Liver (tissue), 9 donors: ENCODE data around the gene CAT. TPM values are rescaled to one million over a fixed set of nuclear protein-coding genes. Genes with fewer than 3 reads are reported as not detected.

Source experiments
- DNase-seq: peaks from one replicate; pipeline ENCODE4 v3.0.0-alpha.2; 2017; ENCODE audit warnings: low spot score
- H3K27ac ChIP-seq, 2 donors: one replicate each; pipeline ENCODE4 v1.7.0; 2013; ENCODE audit warnings: inconsistent platforms in 2 of 2, low read length in 2 of 2, control low read depth in 1 of 2, low read depth in 1 of 2, mild to moderate bottlenecking in 1 of 2
- H3K27me3 ChIP-seq, 4 donors: one replicate each; pipeline versions ENCODE4 v1.6.1 to v1.7.0; 2013; ENCODE audit warnings: low read length in 3 of 4, inconsistent platforms in 1 of 4, mild to moderate bottlenecking in 1 of 4, moderate library complexity in 1 of 4; ENCODE audit not compliant: control insufficient read depth in 4 of 4, insufficient read depth in 4 of 4
- H3K36me3 ChIP-seq, 4 donors: one replicate each; pipeline versions ENCODE4 v1.6.1 to v1.7.0; 2013; ENCODE audit warnings: low read length in 3 of 4, mild to moderate bottlenecking in 3 of 4, low read depth in 1 of 4, moderate library complexity in 1 of 4; ENCODE audit not compliant: control insufficient read depth in 4 of 4, insufficient read depth in 3 of 4
- H3K4me1 ChIP-seq, 4 donors: one replicate each; pipeline versions ENCODE4 v1.6.1 to v1.7.0; 2013; ENCODE audit warnings: low read length in 3 of 4, mild to moderate bottlenecking in 3 of 4, moderate library complexity in 1 of 4; ENCODE audit not compliant: control insufficient read depth in 4 of 4, insufficient read depth in 4 of 4
- H3K4me3 ChIP-seq, 3 donors: one replicate each; pipeline versions ENCODE4 v1.6.1 to v1.7.0; 2013; ENCODE audit warnings: low read length in 3 of 3, control low read depth in 1 of 3, low read depth in 1 of 3, mild to moderate bottlenecking in 1 of 3
- H3K9ac ChIP-seq, 2 donors: one replicate each; pipeline ENCODE4 v1.7.0; 2013; ENCODE audit warnings: low read length in 2 of 2, mild to moderate bottlenecking in 2 of 2, moderate library complexity in 2 of 2, control low read depth in 1 of 2, low read depth in 1 of 2
- H3K9me3 ChIP-seq, 4 donors: one replicate each; pipeline versions ENCODE4 v1.6.1 to v1.7.0; 2013; ENCODE audit warnings: low read length in 3 of 4; ENCODE audit not compliant: control insufficient read depth in 4 of 4
- ATF3 ChIP-seq: IDR thresholded peaks from 2 replicates; pipeline ENCODE4 v1.6.1; 2016; ENCODE audit warnings: antibody characterized with exemption
- EGR1 ChIP-seq, 2 donors: IDR thresholded peaks; 2 replicates each; pipeline ENCODE4 v1.6.1; 2016 to 2018; ENCODE audit warnings: antibody characterized with exemption in 2 of 2, low read depth in 2 of 2
- FOXA1 ChIP-seq: IDR thresholded peaks from 2 replicates; pipeline ENCODE4 v1.6.1; 2016; ENCODE audit warnings: antibody characterized with exemption
- FOXA2 ChIP-seq: IDR thresholded peaks from 2 replicates; pipeline ENCODE4 v1.6.1; 2016; ENCODE audit warnings: antibody characterized with exemption
- GABPA ChIP-seq, 2 donors: IDR thresholded peaks in 1 of 2; conservative IDR thresholded peaks in 1 of 2; 2 replicates each; pipeline ENCODE4 v1.6.1; 2016; ENCODE audit warnings: antibody characterized with exemption in 2 of 2, mild to moderate bottlenecking in 1 of 2, moderate library complexity in 1 of 2
- HNF4A ChIP-seq, 2 donors: conservative IDR thresholded peaks; 2 replicates each; pipeline ENCODE4 v1.6.1; 2016; ENCODE audit warnings: antibody characterized with exemption in 2 of 2, mild to moderate bottlenecking in 2 of 2
- HNF4G ChIP-seq: IDR thresholded peaks from 2 replicates; pipeline ENCODE4 v1.6.1; 2016; ENCODE audit warnings: antibody characterized with exemption
- JUND ChIP-seq, 2 donors: IDR thresholded peaks; 2 replicates each; pipeline ENCODE4 v1.6.1; 2016; ENCODE audit warnings: antibody characterized with exemption in 2 of 2
- NR2F2 ChIP-seq: IDR thresholded peaks from 2 replicates; pipeline ENCODE4 v1.6.1; 2016; ENCODE audit warnings: antibody characterized with exemption
- RAD21 ChIP-seq, 2 donors: IDR thresholded peaks; 2 replicates each; pipeline ENCODE4 v1.6.1; 2016; ENCODE audit warnings: antibody characterized with exemption in 2 of 2, mild to moderate bottlenecking in 2 of 2
- REST ChIP-seq: IDR thresholded peaks from 2 replicates; pipeline ENCODE4 v1.6.1; 2016; ENCODE audit warnings: antibody characterized with exemption, mild to moderate bottlenecking
- RXRA ChIP-seq, 2 donors: IDR thresholded peaks; 2 replicates each; pipeline ENCODE4 v1.6.1; 2017 to 2018; ENCODE audit warnings: antibody characterized with exemption in 2 of 2, mild to moderate bottlenecking in 1 of 2
- SP1 ChIP-seq: IDR thresholded peaks from 2 replicates; pipeline ENCODE4 v1.6.1; 2018; ENCODE audit warnings: antibody characterized with exemption, mild to moderate bottlenecking
- TAF1 ChIP-seq: conservative IDR thresholded peaks from 2 replicates; pipeline ENCODE4 v1.6.1; 2016; ENCODE audit warnings: antibody characterized with exemption, mild to moderate bottlenecking
- YY1 ChIP-seq: IDR thresholded peaks from 2 replicates; pipeline ENCODE4 v1.6.1; 2016; ENCODE audit warnings: antibody characterized with exemption, mild to moderate bottlenecking
- ZBTB33 ChIP-seq: IDR thresholded peaks from 2 replicates; pipeline ENCODE4 v1.6.1; 2016; ENCODE audit warnings: antibody characterized with exemption
- WGBS: extraction: QIAGEN DNeasy Blood & Tissue Kit; methylation state at CpG from one replicate; pipeline ENCODE4 v1.1.7; 2013; 5-methylcytosine and 5-hydroxymethylcytosine counted together
- polyA plus RNA-seq, 2 donors: library from polyadenylated mRNA; stranded (reverse) in 1 of 2; unstranded in 1 of 2; fragments of 200-250 nt in 1 of 2; fragments of >200 nt in 1 of 2; fragmentation: Nextera tagmentation in 1 of 2; extraction: Ambion mirVana in 1 of 2; gene quantifications; one replicate each; pipeline versions ENCODE4 v1.2.1 to v1.2.3, GENCODE V29; 2013 to 2015
- total RNA-seq, 2 donors: library from RNA; depleted of rRNA; stranded (reverse); fragments of >200 nt; gene quantifications; one replicate each; pipeline ENCODE4 v1.2.3, GENCODE V29; 2014
- TF ChIP-seq, protein P1 (sequence below): IDR thresholded peaks from 2 replicates; pipeline ENCODE4 v1.6.1; 2016; ENCODE audit warnings: antibody characterized with exemption
- TF ChIP-seq, protein P2 (sequence below): fragments of 150-350 bp; IDR thresholded peaks from 2 replicates; pipeline ENCODE4 v1.5.1; 2017; ENCODE audit warnings: improper control_type of control experiment, low read depth, low read length; ENCODE audit not compliant: missing input control
- donor health status: healthy.
- donor health status: healthy.
- donor health status: healthy.
- donor health status: healthy.
- donor health status: healthy.

Gene CAT
- total and polyA plus RNA-seq, 4 donors: 270 to 620 (median 388) TPM

DNA sequence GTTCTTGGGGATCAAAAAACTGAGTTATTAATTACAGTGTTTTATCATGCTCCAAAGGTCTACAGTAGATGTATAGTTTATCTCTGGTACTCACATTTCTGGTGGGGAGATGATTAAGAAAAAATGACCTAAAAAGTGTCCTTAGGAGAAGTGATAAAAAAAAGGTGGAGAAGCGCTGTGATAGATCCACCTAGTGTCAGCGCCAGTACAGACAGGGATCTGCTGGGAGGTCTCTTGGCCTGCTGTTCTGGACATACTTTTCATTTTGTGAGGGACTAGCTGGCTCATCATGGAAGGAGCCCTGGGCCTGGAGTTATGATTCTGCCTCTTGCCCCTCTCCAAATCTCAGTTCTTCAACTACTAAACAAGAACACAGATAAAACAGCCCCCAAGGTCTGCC lies 71.9 kb downstream of the CAT start:
- no peak for DNase-seq
- TF ChIP-seq FOXA2 (no peak), TAF1 (no peak), FOXA1 (no peak), REST (no peak), RAD21 (IDR thresholded peaks at IDR 0.05) (no peak), ZBTB33 (no peak), SP1 (no peak), GABPA (IDR thresholded peaks at IDR 0.05 in 1 of 2, conservative IDR thresholded peaks at IDR 0.05 in 1 of 2) (no peak), HNF4G (no peak), RXRA (IDR thresholded peaks at IDR 0.05) (no peak), NR2F2 (no peak), EGR1 (IDR thresholded peaks at IDR 0.05; ENCODE audit: low read depth in 2 of 2) (no peak), HNF4A (conservative IDR thresholded peaks at IDR 0.05) (no peak), YY1 (no peak), JUND (IDR thresholded peaks at IDR 0.05) (no peak), ATF3 (no peak)
- TF ChIP-seq, protein P1, sequence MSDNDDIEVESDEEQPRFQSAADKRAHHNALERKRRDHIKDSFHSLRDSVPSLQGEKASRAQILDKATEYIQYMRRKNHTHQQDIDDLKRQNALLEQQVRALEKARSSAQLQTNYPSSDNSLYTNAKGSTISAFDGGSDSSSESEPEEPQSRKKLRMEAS: no peak
- TF ChIP-seq, protein P2, sequence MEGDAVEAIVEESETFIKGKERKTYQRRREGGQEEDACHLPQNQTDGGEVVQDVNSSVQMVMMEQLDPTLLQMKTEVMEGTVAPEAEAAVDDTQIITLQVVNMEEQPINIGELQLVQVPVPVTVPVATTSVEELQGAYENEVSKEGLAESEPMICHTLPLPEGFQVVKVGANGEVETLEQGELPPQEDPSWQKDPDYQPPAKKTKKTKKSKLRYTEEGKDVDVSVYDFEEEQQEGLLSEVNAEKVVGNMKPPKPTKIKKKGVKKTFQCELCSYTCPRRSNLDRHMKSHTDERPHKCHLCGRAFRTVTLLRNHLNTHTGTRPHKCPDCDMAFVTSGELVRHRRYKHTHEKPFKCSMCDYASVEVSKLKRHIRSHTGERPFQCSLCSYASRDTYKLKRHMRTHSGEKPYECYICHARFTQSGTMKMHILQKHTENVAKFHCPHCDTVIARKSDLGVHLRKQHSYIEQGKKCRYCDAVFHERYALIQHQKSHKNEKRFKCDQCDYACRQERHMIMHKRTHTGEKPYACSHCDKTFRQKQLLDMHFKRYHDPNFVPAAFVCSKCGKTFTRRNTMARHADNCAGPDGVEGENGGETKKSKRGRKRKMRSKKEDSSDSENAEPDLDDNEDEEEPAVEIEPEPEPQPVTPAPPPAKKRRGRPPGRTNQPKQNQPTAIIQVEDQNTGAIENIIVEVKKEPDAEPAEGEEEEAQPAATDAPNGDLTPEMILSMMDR: no peak
- no peak overlapping the region for H3K9ac ChIP-seq
- peaks cover 0 to 4% (median 3%) of the 10 kb centered on the region in 4 donors for H3K4me1 ChIP-seq
- H3K27me3 ChIP-seq: no peaks in the 10 kb centered on the region
- no peak overlapping the region for H3K4me3 ChIP-seq
- WGBS: 96% methylated on average over 2 of the region's 2 CpGs
- H3K9me3 ChIP-seq: no peaks in the 10 kb centered on the region
- no peaks in the 10 kb centered on the region for H3K36me3 ChIP-seq
- H3K27ac ChIP-seq: no peak overlapping the region
